IMR-90 (cell line): Measurements from ENCODE around the gene ELOVL1. TPM values are rescaled to one million over a fixed set of nuclear protein-coding genes. Genes with fewer than 3 reads are reported as not detected.

Source experiments
- ATAC-seq: fragments of 200-7000 bp; cut with Tn5 transposase; 2 replicates; pipeline ENCODE4 v1.9.1; 2020; ENCODE audit warnings: low read depth, mild to moderate bottlenecking, moderate library complexity
- BruUV-seq: library from RNA; stranded (reverse); fragments of 400-500 nt; replicated peaks from 2 replicates; lab custom pipeline; 2021; lab: Mats Ljungman, UMichigan
- CTCF ChIA-PET: fragments of 300-600 bp; formaldehyde crosslinking; extraction: SDS; loops from one replicate; lab custom pipeline; 2021; ENCODE audit warnings: antibody characterized with exemption; lab: Yijun Ruan, JAX
- POLR2A ChIA-PET: fragments of 300-600 bp; sonication (Branson Sonifier 250); formaldehyde crosslinking; loops from one replicate; lab custom pipeline; 2022; ENCODE audit warnings: antibody characterized with exemption; ENCODE audit not compliant: unreplicated experiment; lab: Charles Lee
- DNase-seq: peaks from one replicate; pipeline ENCODE4 v3.0.0; 2013
- H2AFZ ChIP-seq: replicated peaks from 2 replicates; pipeline ENCODE3; 2013; ENCODE audit warnings: low read length, mild to moderate bottlenecking; ENCODE audit not compliant: poor library complexity
- H2AK5ac ChIP-seq: 2 replicates; pipeline ENCODE4 v1.6.1; 2013; ENCODE audit warnings: low read depth, low read length, inconsistent platforms
- H2AK9ac ChIP-seq: replicated peaks from 2 replicates; pipeline ENCODE3; 2013; ENCODE audit warnings: mild to moderate bottlenecking, low read depth, low read length, moderate library complexity; ENCODE audit not compliant: poor library complexity
- H2BK120ac ChIP-seq: 2 replicates; pipeline ENCODE4 v1.6.1; 2013; ENCODE audit warnings: low read depth, low read length, inconsistent platforms
- H2BK15ac ChIP-seq: 3 replicates; pipeline ENCODE4 v1.6.1; 2013; ENCODE audit warnings: low read depth, low read length, inconsistent platforms
- H2BK20ac ChIP-seq: 2 replicates; pipeline ENCODE4 v1.6.1; 2013; ENCODE audit warnings: low read depth, mild to moderate bottlenecking, inconsistent platforms, low read length, moderate library complexity
- H2BK5ac ChIP-seq: 2 replicates; pipeline ENCODE4 v1.6.1; 2013; ENCODE audit warnings: mild to moderate bottlenecking, low read depth, low read length, inconsistent platforms; ENCODE audit not compliant: poor library complexity, severe bottlenecking
- H3K14ac ChIP-seq: replicated peaks from 2 replicates; pipeline ENCODE4 v1.6.1; 2013; ENCODE audit warnings: low read depth, low read length, inconsistent platforms
- H3K18ac ChIP-seq: 2 replicates; pipeline ENCODE4 v1.6.1; 2013; ENCODE audit warnings: low read depth, low read length, control low read depth
- H3K23ac ChIP-seq: 2 replicates; pipeline ENCODE4 v1.6.1; 2013; ENCODE audit warnings: low read depth, low read length, inconsistent platforms
- H3K27ac ChIP-seq: 2 replicates; pipeline ENCODE4 v1.5.1; 2013; ENCODE audit warnings: mild to moderate bottlenecking, control low read depth, low read length; ENCODE audit not compliant: insufficient read depth
- H3K27me3 ChIP-seq: 2 replicates; pipeline ENCODE4 v1.6.1; 2013; ENCODE audit warnings: low read length; ENCODE audit not compliant: control insufficient read depth, insufficient read depth
- H3K36me3 ChIP-seq: 2 replicates; pipeline ENCODE4 v1.6.1; 2013; ENCODE audit warnings: low read length, mixed read lengths; ENCODE audit not compliant: control insufficient read depth, insufficient read depth
- H3K4ac ChIP-seq: 2 replicates; pipeline ENCODE4 v1.6.1; 2013; ENCODE audit warnings: low read depth, low read length, inconsistent platforms
- H3K4me1 ChIP-seq: 2 replicates; pipeline ENCODE4 v1.6.1; 2013; ENCODE audit warnings: low read length, mixed read lengths; ENCODE audit not compliant: control insufficient read depth, insufficient read depth
- H3K4me2 ChIP-seq: 2 replicates; pipeline ENCODE4 v1.6.1; 2013; ENCODE audit warnings: low read depth, mild to moderate bottlenecking, control low read depth, low read length, moderate library complexity
- H3K4me3 ChIP-seq: 2 replicates; pipeline ENCODE4 v1.5.1; 2013; ENCODE audit warnings: low read depth, mild to moderate bottlenecking, control low read depth, low read length, moderate library complexity; ENCODE audit not compliant: insufficient read depth
- H3K56ac ChIP-seq: 2 replicates; pipeline ENCODE4 v1.6.1; 2013; ENCODE audit warnings: low read length, inconsistent platforms; ENCODE audit not compliant: insufficient read depth; ENCODE audit errors: extremely low read depth
- H3K79me1 ChIP-seq, 2 experiments: 2 replicates each; pipeline ENCODE4 v1.6.1; 2013; ENCODE audit warnings: low read length in 2 of 2, inconsistent platforms in 1 of 2, low read depth in 1 of 2
- H3K9ac ChIP-seq: 2 replicates; pipeline ENCODE4 v1.6.1; 2013; ENCODE audit warnings: low read depth, low read length, control low read depth
- H3K9me1 ChIP-seq: 2 replicates; pipeline ENCODE4 v1.6.1; 2013; ENCODE audit warnings: low read length, inconsistent platforms; ENCODE audit not compliant: insufficient read depth
- H3K9me3 ChIP-seq: 2 replicates; pipeline ENCODE4 v1.6.1; 2013; ENCODE audit warnings: low read length; ENCODE audit not compliant: control insufficient read depth, insufficient read depth
- H4K20me1 ChIP-seq: 2 replicates; pipeline ENCODE4 v1.6.1; 2013; ENCODE audit warnings: low read length, inconsistent platforms; ENCODE audit not compliant: insufficient read depth
- H4K5ac ChIP-seq: 2 replicates; pipeline ENCODE4 v1.6.1; 2013; ENCODE audit warnings: mild to moderate bottlenecking, low read depth, low read length, control low read depth
- H4K8ac ChIP-seq, 2 experiments: 2 replicates each; pipeline ENCODE4 v1.6.1; 2013; ENCODE audit warnings: low read depth in 2 of 2, low read length in 2 of 2, control low read depth in 1 of 2, inconsistent platforms in 1 of 2
- H4K91ac ChIP-seq: 2 replicates; pipeline ENCODE4 v1.6.1; 2013; ENCODE audit warnings: low read depth, low read length, inconsistent platforms; ENCODE audit not compliant: insufficient read depth
- BHLHE40 ChIP-seq: fragments of 150-350 bp; IDR thresholded peaks from 2 replicates; pipeline ENCODE4 v1.6.1; 2016; ENCODE audit warnings: mild to moderate bottlenecking, low read depth, low read length
- CEBPB ChIP-seq: IDR thresholded peaks from 2 replicates; pipeline ENCODE4 v1.6.1; 2012; ENCODE audit warnings: low read depth, low read length, improper control_type of control experiment
- MAZ ChIP-seq: IDR thresholded peaks from 2 replicates; pipeline ENCODE4 v1.6.1; 2012; ENCODE audit warnings: low read depth, mild to moderate bottlenecking, low read length, improper control_type of control experiment, moderate library complexity, borderline replicate concordance
- RCOR1 ChIP-seq: IDR thresholded peaks from 2 replicates; pipeline ENCODE4 v1.6.1; 2012; ENCODE audit warnings: mild to moderate bottlenecking, low read length, improper control_type of control experiment; ENCODE audit not compliant: insufficient replicate concordance
- SMC3 ChIP-seq: fragments of 150-350 bp; IDR thresholded peaks from 2 replicates; pipeline ENCODE4 v1.6.1; 2016; ENCODE audit warnings: low read depth, mild to moderate bottlenecking, antibody characterized with exemption, low read length, moderate library complexity
- WGBS, 2 experiments: methylation state at CpG; one replicate each; pipeline versions ENCODE4 v1.1.5 to v1.1.7; 2013; ENCODE audit warnings: missing lambda C conversion rate in 2 of 2; ENCODE audit not compliant: insufficient read length in 1 of 2; ENCODE audit errors: extremely low coverage in 2 of 2; 5-methylcytosine and 5-hydroxymethylcytosine counted together
- dilution Hi-C: fragments of 300-500 bp; cut with HindIII; formaldehyde crosslinking; loops from one replicate; pipeline ENCODE4 v1.14.3; 2018; ENCODE audit warnings: low sequenced_read_pairs; ENCODE audit not compliant: unreplicated experiment
- in situ Hi-C: fragments of 300-500 bp; cut with MboI; formaldehyde crosslinking; loops from 3 replicates; pipeline ENCODE4 v1.14.3; 2019; ENCODE audit warnings: low sequenced_read_pairs, inconsistent platforms, mixed read lengths
- intact Hi-C: fragments of 100-400 bp; cut with micrococcal nuclease; formaldehyde crosslinking; loops from 2 replicates; pipeline ENCODE4 v1.10.0; 2022
- polyA plus RNA-seq, 3 experiments: library from polyadenylated mRNA; depleted of rRNA; stranded (reverse); fragments of >200 nt; gene quantifications; 2 replicates each; pipeline ENCODE4 v1.2.3, GENCODE V29; 2012; ENCODE audit warnings: low replicate concordance in 1 of 3
- total RNA-seq: library from RNA; depleted of rRNA; stranded (reverse); fragments of >200 nt; gene quantifications from 2 replicates; pipeline ENCODE4 v1.2.3, GENCODE V29; 2012
- TF ChIP-seq, protein P1 (sequence below): conservative IDR thresholded peaks from 2 replicates; pipeline ENCODE4 v1.5.1; 2012; ENCODE audit warnings: mild to moderate bottlenecking, low read depth, low read length, improper control_type of control experiment
- TF ChIP-seq, protein P2 (sequence below): fragments of 150-350 bp; IDR thresholded peaks from 2 replicates; pipeline ENCODE4 v1.6.1; 2016; ENCODE audit warnings: low read depth, mild to moderate bottlenecking, low read length, moderate library complexity, borderline replicate concordance

Gene ELOVL1
- total and polyA plus RNA-seq, 2 of the 4 experiments (the other 2 are of a cell fraction), result 88.9 to 211 TPM

DNA sequence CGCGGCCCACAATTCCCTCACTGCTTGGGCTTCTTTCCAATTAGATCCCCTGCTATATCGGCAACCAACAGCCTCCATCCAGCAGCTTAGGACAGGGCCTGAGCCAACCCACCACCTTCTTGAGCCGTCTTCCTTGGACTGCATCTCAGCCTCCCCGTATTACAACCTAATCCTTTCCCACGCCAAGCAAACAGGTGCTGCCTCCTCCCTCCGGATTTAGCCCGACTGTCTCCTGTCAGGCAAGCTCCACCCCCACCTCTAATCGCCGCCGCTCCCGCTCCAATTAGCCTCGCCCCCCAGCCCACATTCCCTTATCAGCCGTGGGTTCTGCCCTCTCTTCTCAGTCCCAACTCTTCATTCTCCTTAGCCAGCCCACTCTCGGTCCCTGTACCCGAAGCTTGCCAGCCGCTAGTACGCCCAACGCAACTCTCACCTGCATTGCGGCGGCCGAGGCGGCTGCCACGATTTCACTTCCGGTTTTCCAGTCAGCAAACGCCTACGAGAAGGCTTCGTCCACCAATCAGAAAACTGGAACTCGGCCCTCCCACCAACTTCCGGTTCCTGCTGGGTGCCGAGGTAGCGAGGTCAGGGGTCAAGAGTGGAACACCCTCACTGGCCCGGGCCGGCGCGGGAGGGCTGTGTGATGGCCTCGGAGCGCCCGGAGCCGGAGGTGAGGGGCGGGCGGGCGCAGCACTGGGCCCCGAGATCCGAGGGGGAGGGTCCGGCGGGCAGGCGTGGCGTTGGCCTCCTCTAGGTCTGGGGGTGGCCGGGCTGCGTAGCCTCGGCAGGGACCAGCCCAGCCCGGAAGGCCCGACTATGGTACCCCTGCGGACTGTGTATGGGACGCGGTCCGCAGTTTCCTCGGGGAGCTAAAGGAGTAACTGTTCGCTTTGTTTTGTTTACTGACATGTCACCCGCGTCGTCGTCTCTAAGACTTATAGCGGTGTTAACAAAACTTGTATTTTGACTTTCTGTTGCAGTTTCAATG lies 21.8 kb upstream of the ELOVL1 start, which contains the start of the genes MED8 and SZT2 (continued):
- TF ChIP-seq CEBPB, result peak; percentile 26; the same call in 1 of the 2 replicates
- TF ChIP-seq MAZ, result no peak; the same call in 1 of the 2 replicates
- TF ChIP-seq SMC3, result no peak

DNA sequence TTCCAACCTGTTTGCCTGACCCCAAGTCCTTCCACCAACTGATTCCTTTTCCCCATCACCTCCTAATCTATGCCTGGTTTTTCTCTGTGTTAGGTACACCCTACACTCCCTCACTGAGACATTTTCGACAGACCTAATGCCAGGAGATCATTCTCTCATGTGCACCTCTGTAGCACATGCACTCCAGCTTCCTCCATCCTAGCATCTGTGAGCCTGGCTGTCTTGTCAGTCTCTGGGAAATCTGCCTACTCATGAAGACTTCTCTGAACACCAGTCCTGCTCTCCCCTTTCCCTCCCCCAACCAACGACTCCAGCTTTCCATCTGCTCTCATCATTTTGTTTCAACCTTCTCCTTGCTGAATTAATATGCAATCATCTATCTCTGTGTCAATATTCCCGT lies 20.8 kb upstream of the ELOVL1 start:
- POLR2A ChIA-PET, result interaction anchor here (0.8 kb wide), 1 partner anchor 91 kb away, joined by 4 read pairs; no protein-coding TSS in a partner anchor
- peaks cover 40 to 81% of the 10 kb centered on the region in 2 experiments for H3K79me1 ChIP-seq
- H3K9me1 ChIP-seq, result peaks cover 10% of the 10 kb centered on the region
- in situ Hi-C loops (no loop called here), intact Hi-C loops (loop anchor here (1.0 kb wide), 1 partner anchor 20 kb away; the partner anchor contains the start of gene ELOVL1), dilution Hi-C loops (no loop called here)
- no peaks in the 10 kb centered on the region for H3K27me3 ChIP-seq
- peak overlapping the region; percentile 96; the same call in 1 of the 2 replicates for H4K5ac ChIP-seq
- ATAC-seq (no peak), DNase-seq (no peak)
- no peak overlapping the region for H2AFZ ChIP-seq
- H2BK5ac ChIP-seq, result peak overlapping the region; percentile 93
- no peak overlapping the region; the same call in none of the 2 replicates for H4K91ac ChIP-seq
- H3K9me3 ChIP-seq, result no peaks in the 10 kb centered on the region
- peaks cover 32% of the 10 kb centered on the region for H3K36me3 ChIP-seq
- peak overlapping the region; percentile 98 for H3K14ac ChIP-seq
- peaks cover 8% of the 10 kb centered on the region for H3K4me1 ChIP-seq
- H4K20me1 ChIP-seq, result peaks cover 20% of the 10 kb centered on the region; the same call in 1 of the 2 replicates
- H3K4me3 ChIP-seq, result peak overlapping the region; percentile 92
- no peak overlapping the region for H2BK15ac ChIP-seq
- H3K4me2 ChIP-seq, result peak overlapping the region; percentile 86
- peak overlapping the region; percentile 99 for H3K4ac ChIP-seq
- H2BK20ac ChIP-seq, result no peak overlapping the region
- peak overlapping the region; percentile 94 for H3K23ac ChIP-seq
- no TSS peak for BruUV-seq
- CTCF ChIA-PET, result interaction anchor here (0.6 kb wide), 1 partner anchor 1354 kb away, joined by 3 read pairs; no protein-coding TSS in a partner anchor
- peak overlapping the region; percentile 60 for H2AK9ac ChIP-seq
- H4K8ac ChIP-seq, result peak overlapping the region; percentile 8 to 98; a peak in 2 of 4 replicates
- peak overlapping the region; percentile 97 for H3K9ac ChIP-seq
- H3K27ac ChIP-seq, result no peak overlapping the region
- TF ChIP-seq SMC3, result no peak
- TF ChIP-seq, protein P1, sequence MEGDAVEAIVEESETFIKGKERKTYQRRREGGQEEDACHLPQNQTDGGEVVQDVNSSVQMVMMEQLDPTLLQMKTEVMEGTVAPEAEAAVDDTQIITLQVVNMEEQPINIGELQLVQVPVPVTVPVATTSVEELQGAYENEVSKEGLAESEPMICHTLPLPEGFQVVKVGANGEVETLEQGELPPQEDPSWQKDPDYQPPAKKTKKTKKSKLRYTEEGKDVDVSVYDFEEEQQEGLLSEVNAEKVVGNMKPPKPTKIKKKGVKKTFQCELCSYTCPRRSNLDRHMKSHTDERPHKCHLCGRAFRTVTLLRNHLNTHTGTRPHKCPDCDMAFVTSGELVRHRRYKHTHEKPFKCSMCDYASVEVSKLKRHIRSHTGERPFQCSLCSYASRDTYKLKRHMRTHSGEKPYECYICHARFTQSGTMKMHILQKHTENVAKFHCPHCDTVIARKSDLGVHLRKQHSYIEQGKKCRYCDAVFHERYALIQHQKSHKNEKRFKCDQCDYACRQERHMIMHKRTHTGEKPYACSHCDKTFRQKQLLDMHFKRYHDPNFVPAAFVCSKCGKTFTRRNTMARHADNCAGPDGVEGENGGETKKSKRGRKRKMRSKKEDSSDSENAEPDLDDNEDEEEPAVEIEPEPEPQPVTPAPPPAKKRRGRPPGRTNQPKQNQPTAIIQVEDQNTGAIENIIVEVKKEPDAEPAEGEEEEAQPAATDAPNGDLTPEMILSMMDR, result no peak
- TF ChIP-seq MAZ, result no peak
- TF ChIP-seq BHLHE40, result no peak
- TF ChIP-seq, protein P2, sequence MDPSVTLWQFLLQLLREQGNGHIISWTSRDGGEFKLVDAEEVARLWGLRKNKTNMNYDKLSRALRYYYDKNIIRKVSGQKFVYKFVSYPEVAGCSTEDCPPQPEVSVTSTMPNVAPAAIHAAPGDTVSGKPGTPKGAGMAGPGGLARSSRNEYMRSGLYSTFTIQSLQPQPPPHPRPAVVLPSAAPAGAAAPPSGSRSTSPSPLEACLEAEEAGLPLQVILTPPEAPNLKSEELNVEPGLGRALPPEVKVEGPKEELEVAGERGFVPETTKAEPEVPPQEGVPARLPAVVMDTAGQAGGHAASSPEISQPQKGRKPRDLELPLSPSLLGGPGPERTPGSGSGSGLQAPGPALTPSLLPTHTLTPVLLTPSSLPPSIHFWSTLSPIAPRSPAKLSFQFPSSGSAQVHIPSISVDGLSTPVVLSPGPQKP, result no peak
- TF ChIP-seq RCOR1, result no peak
- H3K56ac ChIP-seq, result peak overlapping the region; percentile 91
- 70% methylated on average over 3 of the region's 3 CpGs; no CpG with 5 or more reads in 1 of the 2 experiments for WGBS, 2 experiments
- peak overlapping the region; percentile 98; the same call in 1 of the 2 replicates for H2AK5ac ChIP-seq
- H2BK120ac ChIP-seq, result no peak overlapping the region
- no peak overlapping the region for H3K18ac ChIP-seq
